ENCODE data around the gene SPSB3.

The SPSB3 gene

DNA sequence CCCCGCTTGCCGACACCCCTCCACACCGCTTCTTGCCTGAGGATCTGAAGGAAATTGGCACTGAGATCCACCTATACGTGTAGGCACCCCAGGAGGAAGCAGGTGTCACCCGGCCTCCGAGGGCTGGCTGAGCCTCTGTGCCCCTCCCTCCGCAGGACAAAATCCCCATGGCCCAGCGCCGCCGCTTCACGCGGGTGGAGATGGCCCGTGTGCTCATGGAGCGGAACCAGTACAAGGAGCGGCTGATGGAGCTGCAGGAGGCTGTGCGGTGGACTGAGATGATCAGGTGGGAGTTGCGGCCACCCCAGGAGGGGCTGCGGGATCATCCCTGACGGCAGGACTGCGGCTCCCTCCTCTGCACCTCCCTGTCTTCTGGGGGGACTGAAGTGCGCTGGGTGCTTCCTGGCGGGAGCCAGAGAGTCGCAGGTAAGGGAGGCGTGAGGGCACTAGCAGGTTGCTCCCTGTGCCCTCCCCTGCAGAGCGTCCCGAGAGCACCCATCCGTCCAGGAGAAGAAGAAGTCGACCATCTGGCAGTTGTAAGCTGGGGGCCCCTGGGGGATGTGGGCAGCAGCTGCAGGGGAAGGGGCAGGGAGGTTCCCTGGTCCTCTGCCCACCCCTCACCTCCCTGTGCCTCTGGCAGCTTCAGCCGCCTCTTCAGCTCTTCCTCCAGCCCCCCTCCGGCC is 20.0 kb downstream of the SPSB3 start:
- DNase-seq: no peak

DNA sequence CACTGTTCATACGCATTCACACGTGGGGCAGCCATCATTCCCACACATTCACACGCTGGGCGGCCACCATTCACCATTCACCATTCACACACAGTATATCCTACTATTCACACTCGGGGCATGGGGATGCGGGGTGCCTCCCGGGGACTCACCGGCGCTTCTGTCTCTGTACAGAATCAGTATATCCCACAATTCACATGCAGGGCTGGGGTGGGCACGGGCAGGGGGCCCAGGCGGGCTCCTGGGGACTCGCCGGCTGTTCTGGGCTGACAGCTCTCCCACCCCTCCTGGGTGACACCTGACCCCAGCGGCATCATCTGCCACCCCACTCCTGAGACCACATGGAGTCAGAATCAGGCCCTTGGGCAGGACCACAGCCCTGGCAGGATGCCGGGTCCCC is 20.6 kb downstream of the SPSB3 start:
- DNase-seq: no peak

DNA sequence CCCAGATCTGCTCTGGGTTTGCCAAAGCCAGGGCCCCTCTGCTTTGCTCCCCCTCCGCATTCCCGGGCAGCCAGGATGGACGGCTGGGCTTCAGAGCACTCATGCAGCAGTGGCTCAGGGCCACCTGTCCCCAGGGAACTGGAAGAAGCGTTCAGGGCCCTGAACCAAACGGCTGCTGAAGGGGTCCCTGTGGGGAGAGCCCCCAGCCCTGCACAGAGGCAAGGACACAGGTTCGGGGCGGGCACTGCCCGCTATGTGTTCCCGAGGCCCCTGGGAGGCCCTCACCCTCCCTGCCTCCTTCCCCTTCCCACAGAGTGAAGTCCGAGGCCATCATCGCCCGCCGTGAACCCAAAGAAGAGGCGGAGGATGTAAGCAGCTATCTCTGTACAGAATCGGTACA is 21.5 kb downstream of the SPSB3 start:
- DNase-seq: no peak

- DNase-seq: no peak
Measured at GRCh38 chr16:1759511-1759910, 22.9 kb downstream of the SPSB3 start.

DNA sequence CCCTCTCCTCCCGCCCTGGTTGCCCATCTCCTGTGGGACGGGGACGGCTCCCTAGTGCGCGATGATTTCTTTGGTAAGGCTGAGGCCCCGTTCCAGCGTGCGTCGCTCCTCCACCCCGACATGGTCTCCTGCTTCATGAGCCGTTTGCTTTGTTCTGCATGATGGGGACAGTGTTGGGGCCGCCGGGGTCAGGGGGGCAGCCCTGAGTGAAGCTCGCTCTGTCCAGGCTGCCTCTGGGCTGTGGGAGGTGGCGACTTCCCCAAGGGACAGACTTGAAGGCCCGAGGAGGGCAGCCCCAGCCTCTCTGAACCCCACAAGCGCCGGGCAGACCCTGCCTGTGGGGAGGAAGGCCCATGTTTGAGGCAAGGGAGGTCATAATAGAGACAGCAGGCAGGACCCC is 23.4 kb downstream of the SPSB3 start:
- DNase-seq: no peak

GRCh38 chr16:1757714-1758461 is 24.5 kb downstream of the SPSB3 start:
- DNase-seq: no peak

GRCh38 chr16:1754204-1754603 is 28.2 kb downstream of the SPSB3 start:
- no peak for DNase-seq

GRCh38 chr16:1752853-1753252 is 29.5 kb downstream of the SPSB3 start:
- DNase-seq: no peak

DNA sequence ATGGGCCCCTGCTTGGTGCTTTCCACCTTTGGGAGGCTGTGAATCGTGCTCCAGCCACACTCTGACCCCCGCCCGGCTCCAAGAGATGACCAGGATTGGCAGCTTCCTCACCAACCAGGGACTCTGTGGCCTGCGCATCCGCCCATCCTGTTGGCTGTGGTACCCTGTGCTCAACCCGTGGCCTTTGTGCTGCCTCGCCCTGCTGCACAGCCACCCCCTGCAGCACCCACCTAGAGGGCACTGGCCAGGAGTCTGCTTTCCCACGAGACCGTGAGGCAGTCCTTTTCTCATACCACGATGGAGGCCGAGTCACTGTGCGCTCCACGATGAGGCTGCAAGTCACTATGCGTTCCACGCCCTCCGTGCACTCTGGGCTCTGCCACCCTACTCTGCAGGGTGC is 30.4 kb downstream of the SPSB3 start:
- DNase-seq: no peak

DNA sequence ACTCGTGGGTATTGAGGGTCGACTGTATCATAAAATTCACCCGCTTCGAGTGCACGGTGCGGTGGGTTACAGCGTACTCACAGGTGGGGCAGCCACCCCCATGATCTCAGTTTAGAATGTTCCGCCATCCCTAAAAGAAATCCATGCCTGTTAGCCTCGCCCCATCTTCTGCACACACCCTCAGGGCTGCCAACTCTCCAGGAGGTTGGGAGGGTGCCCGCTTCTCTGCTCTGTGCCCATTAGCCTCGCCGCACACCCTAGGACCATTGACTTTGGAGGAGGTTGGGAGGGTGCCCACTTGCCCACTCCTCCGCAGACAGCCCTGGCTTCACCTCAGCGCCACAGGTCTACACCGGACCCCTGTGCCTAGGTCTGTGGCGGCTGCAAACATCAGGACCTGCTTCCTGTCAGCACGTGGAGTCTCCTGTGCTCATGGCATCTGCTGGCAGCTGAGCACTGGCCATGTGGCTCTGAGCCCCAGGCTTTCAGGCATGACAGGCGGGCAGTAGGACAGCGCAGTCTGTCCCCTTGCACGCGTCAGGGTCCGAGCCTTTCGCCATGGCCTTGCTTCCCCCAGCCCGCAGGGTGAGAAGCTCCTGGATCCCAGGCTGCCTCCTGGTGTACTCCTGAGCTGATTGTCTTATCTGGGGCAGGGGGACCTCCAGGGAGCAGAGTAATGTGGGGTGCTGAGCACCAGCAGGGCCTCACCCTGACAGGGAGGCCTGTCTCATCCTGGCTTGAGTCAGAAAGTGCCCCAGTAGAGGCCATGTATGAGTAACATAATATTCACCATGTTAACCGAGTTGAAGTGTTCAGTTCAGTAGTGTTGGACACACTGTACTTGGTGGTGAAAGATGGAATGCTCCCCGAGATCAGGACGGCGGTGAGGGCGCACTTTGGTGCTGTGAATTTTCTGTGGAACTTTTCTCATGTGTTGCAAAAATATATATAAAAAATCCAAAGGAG is 32.9 kb downstream of the SPSB3 start:
- DNase-seq: no peak

- DNase-seq: no peak
Measured at GRCh38 chr16:1747934-1748333, 34.4 kb downstream of the SPSB3 start.

DNA sequence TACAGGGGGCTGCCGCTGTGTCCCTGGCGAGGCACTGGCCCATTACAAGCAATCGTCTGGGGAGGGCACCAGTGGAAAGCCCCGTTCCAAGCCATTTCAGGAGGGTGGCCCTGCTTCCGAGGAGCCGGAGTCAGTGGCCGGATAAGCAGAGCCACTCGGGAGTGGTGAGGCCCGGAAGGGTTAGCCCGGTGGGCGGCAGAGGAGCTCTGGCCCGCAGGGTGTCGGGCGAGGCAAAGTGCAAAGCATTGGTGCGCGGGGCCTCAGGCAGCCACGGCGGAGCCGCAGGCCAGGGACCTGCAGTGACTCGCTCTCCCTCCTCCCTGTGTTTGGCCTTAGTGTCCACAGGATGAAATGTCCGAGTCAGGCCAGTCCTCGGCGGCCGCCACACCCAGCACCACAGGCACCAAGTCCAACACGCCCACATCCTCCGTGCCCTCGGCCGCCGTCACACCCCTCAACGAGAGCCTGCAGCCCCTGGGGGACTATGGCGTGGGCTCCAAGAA is 35.6 kb downstream of the SPSB3 start:
- DNase-seq: no peak

GRCh38 chr16:1745900-1746692 is 36.3 kb downstream of the SPSB3 start:
- DNase-seq: no peak

DNA sequence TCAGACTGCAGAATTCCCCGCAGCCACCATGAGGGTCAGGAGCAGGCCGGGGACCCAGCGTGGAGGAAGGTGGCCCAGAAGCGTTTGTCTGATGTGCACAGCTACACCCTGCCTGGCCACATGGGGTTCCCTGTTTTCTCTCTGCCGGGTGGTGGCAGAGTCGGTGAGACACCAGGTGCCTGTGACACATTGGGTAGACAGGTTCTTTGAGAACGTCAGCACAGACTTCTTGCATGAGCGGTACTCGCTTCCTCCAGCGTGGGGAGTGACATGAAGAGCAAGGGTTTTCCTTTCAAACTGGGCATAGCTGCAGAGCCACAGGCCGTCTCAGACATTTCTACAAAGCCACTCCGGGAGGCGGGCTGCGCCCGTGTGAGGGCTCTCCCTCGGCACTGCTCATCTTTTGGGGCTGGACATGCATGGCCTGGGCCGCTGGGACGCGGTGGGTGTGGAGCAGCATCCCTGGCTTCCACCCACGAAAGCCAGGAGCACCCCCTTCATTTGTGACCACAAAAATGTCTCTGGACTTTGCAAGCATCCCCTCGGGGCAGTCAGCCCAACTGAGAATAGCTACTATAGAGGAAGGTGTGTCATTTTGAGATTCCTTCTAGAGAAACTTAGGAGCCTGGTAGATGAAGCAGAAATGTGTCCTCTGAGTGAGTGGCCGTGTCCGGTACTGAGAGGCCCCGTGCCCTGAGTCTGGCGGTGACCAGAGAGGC is 37.0 kb downstream of the SPSB3 start:
- no peak for DNase-seq

DNA sequence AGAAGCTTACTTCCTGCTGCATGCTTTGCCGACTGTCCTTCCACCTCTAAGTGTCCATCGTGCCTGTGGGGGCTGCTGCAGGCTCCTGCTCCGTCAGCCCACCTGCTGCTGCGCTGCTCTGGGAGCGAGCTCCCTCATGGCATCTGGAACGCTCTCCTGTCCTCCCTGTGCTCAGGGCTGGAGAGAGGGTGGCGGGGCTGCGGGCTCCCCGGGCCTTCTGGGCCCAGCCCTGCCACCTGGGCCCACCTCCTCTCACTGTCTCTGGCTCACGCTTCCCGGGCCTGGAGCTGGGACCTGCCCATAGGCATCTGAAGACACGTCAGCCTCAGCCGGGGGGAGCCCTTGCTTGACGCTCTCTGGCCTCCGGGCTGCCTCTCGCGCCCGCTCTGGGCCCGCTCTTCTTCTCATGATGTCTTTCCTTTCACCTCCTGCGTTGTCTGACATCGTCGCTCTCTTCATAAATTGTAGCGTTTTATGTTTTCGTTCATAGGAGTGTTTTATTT is 38.0 kb downstream of the SPSB3 start:
- DNase-seq: no peak

- DNase-seq: no peak
Measured at GRCh38 chr16:1743376-1744337, 38.7 kb downstream of the SPSB3 start.

GRCh38 chr16:1741553-1742165 is 40.7 kb downstream of the SPSB3 start:
- no peak for DNase-seq

DNA sequence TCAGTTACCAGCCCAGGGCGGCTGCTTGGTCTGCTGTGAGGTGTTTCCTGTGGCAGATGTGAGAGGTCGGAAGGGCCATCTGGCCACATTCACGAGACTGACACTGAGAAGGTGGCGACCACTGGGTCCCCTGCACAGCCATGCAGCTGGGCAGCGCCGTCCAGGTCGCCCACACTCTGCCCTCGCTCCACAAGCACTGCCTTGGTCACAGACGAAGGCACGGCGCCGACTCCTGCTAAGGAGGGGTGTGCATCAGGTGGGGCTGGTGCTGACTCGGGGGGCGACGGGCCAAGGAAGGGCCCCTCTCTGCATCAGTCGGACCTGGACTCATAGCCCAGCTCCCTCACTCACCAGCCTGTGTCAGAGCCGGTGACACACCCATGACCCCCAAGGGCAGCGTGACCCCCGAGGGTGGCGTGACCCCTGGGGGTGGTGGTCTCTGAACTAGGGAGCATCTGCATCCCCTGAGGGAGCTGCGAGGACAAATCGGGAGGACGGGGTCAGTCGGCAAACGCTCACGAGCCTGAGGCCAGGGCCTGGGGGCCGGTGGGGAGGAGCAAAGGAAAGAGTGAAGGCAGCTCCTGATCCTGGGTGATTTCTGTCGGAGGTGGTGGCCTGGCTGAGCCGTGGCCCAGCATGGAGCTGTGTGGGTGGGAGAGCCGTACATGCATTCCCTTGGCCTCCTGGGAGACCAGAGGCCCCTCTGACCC is 41.4 kb downstream of the SPSB3 start:
- no peak for DNase-seq

DNA sequence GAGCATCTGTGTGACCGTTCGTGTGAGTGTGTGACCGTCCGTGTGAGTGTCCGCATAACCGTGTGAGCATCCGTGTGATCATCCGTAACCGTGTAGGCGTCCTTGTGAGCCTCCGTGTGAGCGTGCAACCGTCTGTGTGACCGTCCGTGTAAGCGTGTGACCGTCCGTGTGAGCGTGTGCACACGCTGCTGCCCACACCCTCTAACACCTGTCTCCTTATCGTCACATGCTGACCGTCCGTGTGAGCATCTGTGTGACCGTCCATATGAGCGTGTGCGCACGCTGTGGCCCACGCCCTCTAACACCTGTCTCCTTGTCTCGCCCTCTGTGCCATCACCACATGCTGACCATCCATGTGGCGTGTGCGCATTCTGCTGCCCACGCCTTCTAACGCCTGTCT is 42.1 kb downstream of the SPSB3 start:
- no peak for DNase-seq

Data from activated effector memory CD4-positive, alpha-beta T cell treated with anti-CD3 and anti-CD28 coated beads, Interleukin-2, amount 50 U/mL, for 16 hours (primary cell).